ENCODE data around the gene GPC6.

- no peak for TF ChIP-seq EZH2 (IDR thresholded peaks at IDR 0.05; ENCODE audit: insufficient read depth, low read length)
- no peak for TF ChIP-seq CTCF (IDR thresholded peaks at IDR 0.05; ENCODE audit: insufficient read depth, low read depth, low read length)
These were observed 471.5 kb downstream of the GPC6 start for GRCh38 chr13:93698016-93698613.

All from astrocyte (in vitro differentiated cells and primary cell).